Activated CD8-positive, alpha-beta memory T cell treated with anti-CD3 and anti-CD28 coated beads, Interleukin-2, amount 50 U/mL, for 24 hours (primary cell): ENCODE results near the gene MAML2.

ENCODE experiments used
- DNase-seq: peaks from one replicate; pipeline ENCODE4 v3.0.0-alpha.2; 2020; ENCODE audit errors: extremely low read depth

MAML2 gene

DNA sequence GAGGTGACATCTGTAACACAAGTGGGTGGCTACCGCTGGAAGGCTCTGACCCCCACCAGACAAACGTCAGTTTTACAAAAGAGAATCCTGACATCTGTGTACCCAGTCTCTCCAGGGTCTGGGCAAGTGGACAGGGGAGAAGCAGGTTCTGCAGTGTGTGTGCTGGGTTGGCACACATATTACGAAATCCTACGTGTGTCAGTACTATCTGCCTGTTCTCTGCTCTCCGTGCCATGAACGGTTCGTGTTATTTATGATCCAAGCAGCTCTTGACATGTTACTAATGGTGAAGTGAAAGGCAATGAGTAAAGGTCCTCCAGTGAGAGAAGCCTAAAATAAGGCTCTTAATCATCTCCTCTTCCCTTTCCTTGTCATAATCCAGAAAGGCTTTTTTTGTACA, 217.6 kb downstream of the MAML2 start:
- DNase-seq, result no peak

DNA sequence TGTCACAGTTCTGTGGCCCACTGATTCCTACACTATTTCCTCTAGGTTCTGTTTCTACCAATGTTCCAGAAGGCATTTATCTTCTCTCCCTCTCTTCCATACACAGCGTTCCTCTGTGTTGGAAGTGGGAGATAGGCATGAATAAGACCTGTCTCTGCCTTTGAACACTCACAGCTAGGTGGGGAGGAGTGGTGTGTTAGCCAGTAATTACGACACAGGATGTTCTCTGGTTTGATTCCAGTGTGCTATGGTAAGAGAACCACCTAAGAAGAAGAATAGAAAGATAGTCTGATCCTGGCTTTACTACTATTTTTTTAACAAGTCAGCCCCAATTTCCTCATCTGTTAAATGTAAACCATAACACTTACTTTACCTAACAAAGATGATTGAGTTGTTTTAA, 218.8 kb downstream of the MAML2 start:
- DNase-seq, result no peak

DNA sequence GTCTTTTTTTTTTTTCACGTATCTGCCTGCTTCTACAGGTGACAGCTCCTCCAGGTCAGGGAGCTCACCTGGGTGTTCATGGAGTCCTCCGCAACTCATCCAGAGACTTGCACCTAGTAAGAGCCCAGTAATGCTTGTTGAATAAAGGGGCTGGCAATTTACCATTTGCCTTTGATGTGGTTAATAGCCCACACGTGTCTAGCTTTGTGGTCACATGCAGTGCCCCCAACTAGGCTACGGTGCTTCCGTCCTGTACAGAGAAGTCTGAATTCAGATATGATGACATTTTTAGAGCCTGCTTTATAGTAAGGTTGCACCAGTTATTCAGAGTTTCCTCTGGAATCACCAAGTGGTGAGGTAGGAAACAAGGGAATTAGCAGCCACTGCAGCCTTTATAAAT, 219.7 kb downstream of the MAML2 start:
- DNase-seq, result no peak

DNA sequence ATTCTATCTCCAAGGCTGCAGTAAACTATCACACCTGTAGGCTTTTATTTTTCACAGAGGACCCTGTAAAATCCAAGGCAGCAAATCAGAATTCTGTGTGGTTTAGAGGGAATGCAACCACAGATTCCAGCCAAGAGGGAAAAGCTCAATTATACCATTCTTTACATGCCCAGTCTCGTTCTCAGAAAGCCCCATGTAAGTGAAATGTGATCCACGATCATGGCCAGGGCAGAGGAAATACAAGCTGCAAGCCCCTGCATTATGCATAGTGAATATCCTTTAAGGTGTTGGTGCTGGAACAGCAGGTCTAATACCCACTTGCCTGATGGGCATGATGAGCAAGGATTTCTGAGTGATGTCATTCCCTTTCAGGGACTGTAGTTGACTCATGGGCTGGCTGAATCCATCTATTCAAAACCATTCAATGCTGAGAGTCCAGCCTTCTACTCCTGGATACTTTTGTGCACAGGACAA, 220.4 kb downstream of the MAML2 start:
- no peak for DNase-seq

DNA sequence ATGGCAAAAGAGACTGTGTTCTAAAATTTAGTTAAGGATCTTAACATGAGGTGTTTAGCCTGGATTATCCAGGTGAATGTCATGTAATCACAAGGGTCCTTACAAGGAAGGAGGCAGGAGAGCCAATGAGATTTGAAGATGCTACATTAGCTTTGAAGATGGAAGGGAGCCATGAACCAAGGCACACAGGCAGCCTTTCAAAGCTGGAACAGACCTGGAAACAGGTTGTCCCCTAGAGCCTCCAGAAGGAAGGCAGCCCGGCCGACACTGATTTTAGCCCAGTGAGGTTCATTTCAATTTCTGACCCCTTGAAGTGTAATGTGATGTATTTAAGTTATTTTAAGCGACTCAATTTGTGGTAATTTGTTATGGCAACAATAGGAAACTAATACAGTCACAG, 223.8 kb downstream of the MAML2 start:
- DNase-seq, result no peak

DNA sequence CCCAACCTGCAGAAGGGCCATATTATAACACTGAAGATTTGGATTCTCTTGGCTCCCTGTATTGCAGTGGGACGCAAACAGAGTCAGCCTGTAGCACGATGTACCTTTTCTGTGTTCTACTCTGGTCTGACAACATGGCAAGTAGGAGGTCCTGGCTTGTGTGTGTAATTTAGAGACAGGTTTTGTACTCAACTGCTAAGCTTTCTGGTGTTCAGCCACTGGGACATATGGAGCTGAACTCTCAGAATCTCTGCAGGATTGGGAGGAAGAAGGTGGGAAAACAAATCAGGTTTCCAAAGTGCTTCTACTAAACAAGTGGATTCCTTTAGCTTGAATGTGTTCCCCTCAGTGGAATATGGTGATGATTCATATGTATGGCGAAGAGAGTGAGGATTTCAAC, 226.6 kb downstream of the MAML2 start:
- DNase-seq, result no peak

DNA sequence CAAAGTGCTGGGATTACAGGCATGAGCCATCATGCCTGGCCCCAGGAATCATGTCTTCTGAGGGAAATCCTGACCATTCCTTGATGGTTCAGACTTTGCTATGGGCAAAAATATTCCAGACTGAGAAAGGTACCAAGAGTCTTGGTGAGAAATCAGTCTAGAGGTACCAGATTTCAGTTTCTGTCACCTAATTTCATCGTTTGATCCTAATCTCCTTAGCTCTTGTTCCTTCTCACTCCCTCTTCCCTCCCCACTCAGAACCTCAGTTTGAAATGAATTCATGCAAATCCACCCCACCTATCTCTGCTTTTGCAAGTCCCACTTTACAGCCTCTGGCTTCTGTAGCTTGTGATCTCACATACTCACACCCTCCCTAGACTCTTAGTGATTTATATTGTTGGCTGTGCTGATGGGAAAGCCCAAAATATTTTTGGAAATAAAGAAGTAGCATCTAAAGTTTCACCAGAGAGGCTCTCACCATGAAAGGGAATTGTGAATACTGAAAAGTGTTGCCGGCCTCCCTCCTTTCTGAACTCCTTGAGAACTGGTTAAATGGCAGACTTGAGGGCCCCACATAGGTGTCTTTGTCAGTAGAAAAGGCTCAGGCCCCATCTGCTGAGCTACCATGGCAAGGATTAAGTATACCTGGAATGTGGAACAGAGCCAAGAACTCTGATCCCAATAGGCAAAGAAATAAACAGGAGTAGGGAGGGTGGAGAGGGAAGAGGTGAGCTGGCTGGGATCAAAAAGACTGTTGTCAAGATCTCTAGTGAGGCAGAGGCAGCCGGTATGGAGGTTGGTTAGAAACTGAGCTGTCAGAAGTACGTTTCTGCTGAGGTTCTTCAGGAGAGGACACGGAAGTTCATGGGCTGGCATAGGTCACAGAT, 228.6 kb downstream of the MAML2 start:
- no peak for DNase-seq

DNA sequence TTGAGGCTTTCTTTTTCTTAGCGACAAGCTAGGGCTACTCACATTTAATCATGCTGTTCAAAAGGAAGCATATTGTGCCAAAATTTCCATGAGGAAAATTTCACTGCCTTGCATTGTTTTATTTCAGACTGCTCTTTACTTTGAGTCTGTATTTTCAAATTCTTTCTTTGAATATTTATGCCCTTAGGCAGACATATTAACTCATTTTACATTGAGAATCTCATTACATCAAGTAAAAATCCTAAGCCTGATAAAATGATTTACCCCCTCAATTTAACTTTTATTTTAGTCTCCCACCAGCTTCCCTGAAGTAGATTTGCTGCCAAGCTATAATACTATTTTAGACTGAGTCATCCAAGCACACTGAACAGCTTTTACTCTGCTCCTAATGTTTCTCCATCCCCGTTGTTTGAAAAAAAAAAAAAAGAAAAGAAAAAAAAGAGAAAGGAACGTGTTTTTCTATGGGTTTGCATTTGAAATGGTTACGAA, 229.8 kb downstream of the MAML2 start:
- no peak for DNase-seq

DNA sequence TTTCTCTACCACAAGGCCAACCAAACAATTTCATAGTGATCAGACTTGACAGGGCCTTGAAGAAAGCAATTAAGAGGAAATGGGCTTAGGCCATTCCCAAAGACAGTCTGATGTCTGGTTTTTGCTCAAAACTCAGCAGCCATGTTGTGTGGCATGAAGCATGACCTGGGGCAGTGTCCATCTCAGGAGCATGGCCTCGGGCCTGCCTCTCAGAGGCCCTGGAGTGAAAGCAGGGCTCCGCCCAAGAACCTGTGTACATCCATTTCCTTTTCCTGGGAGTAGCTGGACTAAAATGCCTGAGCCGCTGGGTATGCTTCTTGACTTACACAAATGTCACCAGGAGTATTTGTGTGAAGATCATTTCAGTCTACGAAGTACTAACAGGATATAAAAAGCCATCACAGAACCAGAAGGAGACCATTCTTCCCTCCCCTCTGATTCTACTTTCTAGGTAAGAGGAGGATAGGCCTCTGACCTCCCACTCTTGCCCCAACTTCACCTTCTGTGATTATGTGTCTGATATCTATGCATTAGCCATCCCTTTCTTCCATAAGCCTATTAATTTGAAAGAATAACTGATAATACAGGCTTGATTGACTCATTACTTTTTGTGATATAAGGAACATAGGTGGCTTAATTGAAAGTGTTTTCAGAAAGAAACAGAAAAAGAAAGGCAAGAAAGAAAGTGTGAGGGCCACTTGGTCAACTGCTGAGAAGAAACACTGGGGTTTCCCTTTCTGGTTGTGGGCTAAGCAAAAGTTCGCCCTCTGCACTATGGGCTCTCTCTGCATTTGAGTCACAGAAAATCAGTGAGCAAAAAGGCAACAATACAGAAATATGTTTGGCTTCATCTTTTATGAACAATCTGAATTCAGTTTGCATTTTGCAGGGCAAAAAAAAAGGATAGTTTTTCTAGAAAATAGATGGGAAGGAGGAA, 230.5 kb downstream of the MAML2 start:
- no peak for DNase-seq

DNA sequence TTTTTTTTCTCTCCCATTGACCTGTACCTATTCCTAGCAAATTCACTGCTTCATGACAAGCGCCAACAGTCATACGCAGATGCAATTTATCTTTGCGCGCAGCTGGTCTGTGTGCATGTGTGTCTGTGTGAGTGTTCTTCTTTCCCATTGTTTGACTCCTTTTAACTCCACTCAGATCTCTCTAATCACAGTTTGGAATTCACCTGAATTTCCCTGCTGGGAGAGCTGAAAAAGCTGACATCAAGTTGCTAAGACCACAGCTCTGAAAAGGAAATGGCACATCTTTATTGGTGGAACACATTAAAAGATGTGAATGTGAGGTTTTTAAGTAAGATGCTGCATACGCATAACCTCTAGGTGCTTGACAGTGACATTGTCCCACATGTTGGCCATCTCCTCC, 231.7 kb downstream of the MAML2 start:
- no peak for DNase-seq

DNA sequence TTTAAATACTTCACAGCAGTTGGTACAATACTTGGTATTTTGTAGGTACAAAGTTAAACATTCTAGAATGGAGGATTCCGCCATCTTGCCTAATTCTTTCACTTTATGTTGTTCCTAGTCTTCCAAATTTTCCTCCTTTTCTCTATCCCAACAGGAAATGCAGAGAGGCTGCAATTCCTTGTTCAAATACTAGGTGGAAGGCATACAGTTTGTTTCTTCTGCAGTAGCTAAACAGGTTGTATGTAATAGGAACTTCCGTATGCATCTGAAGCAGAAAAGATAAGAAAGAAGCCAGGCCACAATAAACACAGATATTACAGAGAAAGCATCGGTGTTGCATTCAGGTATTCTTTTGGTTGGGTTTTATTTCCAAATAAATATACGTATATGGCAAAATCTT, 232.7 kb downstream of the MAML2 start:
- DNase-seq, result no peak

DNA sequence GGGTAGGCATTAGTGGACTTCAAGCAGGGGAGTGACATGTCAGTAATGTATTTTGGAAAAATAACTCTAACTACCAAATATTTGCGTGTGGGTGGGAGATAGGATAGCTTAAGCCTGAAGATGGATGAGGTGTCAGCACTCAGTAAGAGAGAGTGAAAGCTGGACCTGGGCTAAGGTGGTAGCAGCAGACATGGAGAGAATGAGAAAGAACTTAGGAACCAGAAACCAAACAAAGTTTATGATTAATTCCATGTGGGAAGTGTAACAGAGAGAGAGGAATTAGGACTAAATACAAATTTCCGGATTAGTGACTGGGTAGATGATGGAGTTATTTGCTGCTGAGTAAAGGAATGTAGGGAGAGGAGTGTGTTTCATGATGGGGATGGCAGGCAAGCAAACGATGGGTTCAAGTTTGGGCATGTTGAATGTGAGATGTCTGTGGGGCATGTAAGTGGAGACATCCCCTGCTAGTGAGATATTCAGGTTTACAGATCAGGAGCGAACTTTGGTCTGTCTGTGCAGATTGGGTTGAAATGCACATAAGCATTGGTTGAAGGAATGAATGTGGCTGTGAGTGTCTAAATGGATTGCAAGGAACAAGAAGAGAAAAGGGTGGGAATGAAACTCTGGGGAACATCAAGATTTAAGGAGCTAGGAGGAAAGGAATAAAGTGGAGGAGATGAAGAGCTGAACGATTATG, 233.5 kb downstream of the MAML2 start:
- no peak for DNase-seq

DNA sequence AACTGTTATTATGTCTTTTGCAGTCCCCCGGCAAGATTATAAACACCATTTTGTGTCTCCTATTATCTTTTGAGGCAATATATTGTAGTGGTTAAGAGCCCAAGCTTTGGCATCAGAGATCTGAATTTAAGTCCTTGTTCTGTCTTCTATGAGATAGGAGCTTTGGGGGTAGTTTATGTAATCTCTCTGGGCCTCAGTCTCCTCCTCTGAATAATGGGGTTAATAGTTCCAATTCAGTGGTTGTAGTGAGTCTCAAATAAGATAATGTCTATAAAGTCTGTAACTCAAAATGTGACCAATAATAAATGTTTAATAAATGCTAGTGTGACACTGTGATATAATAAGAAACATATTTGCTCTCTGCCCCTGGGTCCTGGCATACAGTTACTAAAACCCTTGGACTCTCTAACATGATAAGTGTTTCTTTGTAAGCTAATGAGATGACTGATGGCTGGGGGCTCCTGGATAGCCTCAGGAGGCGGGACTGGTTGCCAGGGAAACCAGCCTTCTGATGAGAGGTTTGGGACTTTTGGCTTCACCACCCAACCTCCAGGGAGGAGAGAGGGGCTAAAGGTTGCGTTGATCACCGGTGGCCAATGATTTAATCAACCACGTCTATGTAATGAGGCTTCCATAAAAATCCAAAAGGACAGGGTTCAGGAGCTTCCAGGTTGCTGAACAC, 235.7 kb downstream of the MAML2 start:
- DNase-seq, result no peak

DNA sequence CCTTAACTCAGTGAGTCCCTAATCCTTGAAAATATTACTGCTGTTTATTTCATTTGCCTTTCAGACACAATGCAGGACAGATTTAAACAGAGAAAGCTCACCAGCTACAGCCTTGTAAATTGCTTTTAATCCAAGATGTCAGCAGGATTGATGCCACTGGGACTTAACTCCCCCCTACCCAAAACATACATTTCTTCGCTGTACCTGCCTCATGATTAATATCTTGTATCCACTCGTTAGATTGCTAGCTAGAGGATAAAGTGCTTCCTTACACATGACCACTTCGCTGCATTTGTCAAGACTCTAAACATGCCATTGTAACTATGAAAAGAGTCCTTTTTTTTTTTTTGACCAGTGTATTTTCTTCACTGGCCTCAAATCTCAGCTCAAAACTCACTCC, 236.3 kb downstream of the MAML2 start:
- DNase-seq, result no peak

DNA sequence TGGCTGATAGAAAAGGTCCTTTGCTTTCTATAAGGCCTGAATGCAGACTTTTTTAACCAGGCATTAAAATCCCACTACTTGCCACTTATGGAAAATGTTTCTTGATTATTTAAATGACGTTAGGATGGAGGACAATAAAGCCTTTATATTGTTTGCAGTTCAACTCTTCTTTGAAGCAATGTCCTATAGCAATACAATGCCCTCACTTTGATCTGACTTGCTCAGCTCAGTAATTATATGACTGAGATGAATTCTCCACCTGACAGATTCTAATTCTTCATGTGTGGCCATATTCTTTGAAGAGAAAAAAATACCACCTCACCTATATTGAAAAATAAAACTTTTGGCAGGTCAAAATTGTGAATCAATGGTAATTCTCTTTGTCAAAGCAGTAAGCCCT, 237.1 kb downstream of the MAML2 start:
- no peak for DNase-seq

DNA sequence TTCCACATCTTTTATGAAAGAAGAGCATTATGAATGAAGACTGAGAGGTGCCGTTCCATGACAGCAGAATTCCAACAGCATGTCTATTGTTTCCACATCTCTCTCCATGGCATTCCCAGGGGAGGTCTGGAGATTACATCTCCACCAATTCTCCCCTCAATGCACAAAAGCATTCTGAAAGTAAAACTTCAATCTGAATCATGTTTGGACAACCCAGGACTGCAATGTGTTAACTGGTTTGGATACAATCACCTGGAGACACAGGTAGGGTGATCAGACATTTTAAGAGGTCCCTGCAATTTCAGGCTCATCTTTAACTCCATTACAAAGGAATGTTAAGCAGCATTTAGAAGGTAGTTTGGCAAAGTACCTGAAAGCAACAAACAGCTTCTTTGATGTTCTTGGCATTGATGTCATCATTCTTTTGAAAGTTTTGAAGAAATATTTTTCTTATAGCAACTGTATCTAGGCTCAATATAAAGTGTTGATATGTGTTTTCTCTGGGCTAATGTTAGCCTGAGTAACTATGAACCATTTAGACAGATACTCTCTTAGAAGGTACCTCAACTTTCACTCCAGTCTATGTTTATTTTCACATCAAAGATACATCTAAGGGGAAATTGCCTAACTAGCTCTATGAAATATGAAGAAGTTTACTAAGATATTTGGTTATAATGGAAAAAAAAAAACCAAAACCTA, 237.6 kb downstream of the MAML2 start:
- DNase-seq, result no peak

DNA sequence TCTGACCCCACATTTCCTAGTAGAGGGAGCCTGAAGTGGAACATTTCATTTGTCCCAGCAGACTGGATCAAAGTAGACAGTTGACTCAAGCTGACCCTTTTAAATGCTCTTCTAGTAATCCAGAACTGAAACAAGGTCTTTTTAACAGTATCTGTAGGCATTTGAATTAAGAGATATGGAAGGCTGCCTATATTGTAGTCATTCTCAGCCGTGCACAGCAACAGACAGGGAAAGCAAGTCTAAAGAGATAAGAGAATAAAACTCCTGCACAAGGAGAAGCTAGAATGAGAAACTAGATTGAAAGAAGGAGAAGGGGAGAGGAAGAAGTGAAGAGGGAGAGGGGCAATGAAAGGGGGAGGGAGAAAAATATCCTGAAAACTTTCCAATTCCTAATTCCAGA, 238.5 kb downstream of the MAML2 start:
- no peak for DNase-seq

DNA sequence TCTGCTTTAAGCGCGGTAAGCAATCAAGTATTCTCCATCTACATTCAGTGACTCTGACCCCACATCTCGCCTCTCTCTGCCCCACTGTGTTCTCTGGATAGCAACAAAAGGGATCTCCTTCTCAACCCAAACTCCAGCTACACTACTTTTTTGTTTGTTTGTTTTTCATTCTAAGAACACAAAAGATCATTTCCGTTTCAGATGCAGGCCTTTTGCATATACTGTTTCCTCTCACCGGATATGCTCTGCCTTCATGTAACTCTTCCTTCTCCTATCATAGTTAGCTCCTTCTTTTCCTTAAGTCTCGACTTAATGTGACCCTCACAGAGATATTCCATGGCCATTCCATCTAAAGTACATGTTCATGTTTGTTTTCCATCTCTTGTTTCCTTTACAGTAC, 239.3 kb downstream of the MAML2 start:
- DNase-seq, result no peak

DNA sequence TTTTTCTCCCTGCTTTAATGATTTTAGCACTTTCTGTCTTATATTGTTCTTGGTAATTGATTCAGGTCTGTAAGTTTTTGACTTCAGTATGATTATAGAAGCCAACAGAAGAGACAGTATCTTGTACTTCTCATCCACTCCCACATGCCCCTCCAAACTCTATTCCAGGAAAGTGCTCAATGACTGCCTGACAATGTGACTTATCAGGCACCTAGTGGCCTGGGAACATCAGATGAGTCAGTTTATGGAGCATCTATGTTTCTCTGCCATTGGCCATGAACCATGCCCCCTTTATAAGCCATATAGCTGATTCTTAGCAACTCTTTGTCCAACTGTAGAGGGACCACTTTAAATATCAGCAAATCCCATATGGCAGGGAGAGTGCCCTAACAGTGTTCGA, 239.9 kb downstream of the MAML2 start:
- DNase-seq, result no peak

DNA sequence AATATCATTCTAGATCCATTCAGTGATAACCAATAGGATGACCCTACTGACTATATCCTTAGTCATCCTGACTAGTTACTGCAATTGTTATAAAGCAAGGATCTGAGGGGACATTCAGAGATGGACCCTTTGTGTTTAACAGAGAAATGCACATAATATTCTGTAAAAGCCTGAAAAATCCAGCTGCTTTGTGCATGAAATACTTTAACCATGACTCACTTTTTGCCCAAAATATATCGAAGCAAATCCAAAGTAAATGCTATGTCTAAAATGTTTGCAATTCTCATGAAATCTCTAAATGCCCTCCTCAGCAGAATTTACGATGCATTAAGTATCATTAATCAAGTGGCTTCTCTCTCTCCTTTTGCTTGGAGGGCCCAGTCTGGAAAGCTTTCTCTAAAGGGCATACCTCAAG, 240.3 kb downstream of the MAML2 start:
- DNase-seq, result no peak

DNA sequence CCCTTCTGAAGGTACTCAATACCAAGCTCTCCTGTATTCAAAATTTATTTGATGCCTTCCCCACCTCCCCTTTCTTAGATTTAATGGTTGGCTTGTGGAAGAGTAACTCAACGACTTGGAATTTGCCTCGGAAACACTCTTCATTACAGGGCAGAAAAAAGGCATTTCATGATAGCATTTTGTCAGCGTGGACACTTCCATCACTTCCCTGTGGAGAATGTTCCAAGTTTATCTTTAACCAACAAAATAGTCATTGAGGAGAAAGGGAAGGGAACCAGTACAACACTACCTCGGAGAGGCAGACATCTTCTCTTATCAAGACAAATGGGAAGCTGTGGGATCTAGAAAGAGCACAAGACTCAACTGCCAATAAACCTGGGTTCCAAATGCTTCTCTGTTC, 241.8 kb downstream of the MAML2 start:
- no peak for DNase-seq
